ENCODE data around the gene CCL13.
"Not testable (repeated sequence)": the region's sequence is repeated elsewhere in the genome, so short reads cannot be mapped to it uniquely, and the experiment has no call there.

The CCL13 gene

GRCh38 chr17:34356194-34356593 is at the start of gene CCL13:
TSS of gene CCL13 (plus strand) at chr17:34356480. CDS start at chr17:34356527, 47 bp downstream.
- DNase-seq (ENCODE audit: extremely low read depth in 1 of 2, low read depth in 1 of 2): no peak

- DNase-seq (ENCODE audit: extremely low read depth in 1 of 2, low read depth in 1 of 2): no peak
Measured at GRCh38 chr17:34307110-34307509, 49.2 kb upstream of the CCL13 start.

GRCh38 chr17:34308371-34308770 is 47.9 kb upstream of the CCL13 start:
- no peak for DNase-seq (ENCODE audit: extremely low read depth in 1 of 2, low read depth in 1 of 2)

- DNase-seq (ENCODE audit: extremely low read depth in 1 of 2, low read depth in 1 of 2): no peak
Measured at GRCh38 chr17:34311291-34311690, 45.0 kb upstream of the CCL13 start.

GRCh38 chr17:34312080-34312479 is 44.2 kb upstream of the CCL13 start:
- no peak for DNase-seq (ENCODE audit: extremely low read depth in 1 of 2, low read depth in 1 of 2)

- DNase-seq (ENCODE audit: extremely low read depth in 1 of 2, low read depth in 1 of 2): no peak
Measured at GRCh38 chr17:34313164-34313563, 43.1 kb upstream of the CCL13 start.

GRCh38 chr17:34314279-34314678 is 42.0 kb upstream of the CCL13 start:
- no peak for DNase-seq (ENCODE audit: extremely low read depth in 1 of 2, low read depth in 1 of 2)

GRCh38 chr17:34318474-34318873 is 37.8 kb upstream of the CCL13 start:
- peak in 1 of 2 donors; percentile 2 for DNase-seq (ENCODE audit: extremely low read depth in 1 of 2, low read depth in 1 of 2)

GRCh38 chr17:34319039-34319483 is 37.2 kb upstream of the CCL13 start, which contains the start of gene CCL8:
TSS of gene CCL8 (plus strand) at chr17:34319435. CDS start at chr17:34319502, 67 bp downstream.
- no peak for DNase-seq (ENCODE audit: extremely low read depth in 1 of 2, low read depth in 1 of 2)

GRCh38 chr17:34321964-34322363 is 34.3 kb upstream of the CCL13 start:
- no peak for DNase-seq (ENCODE audit: extremely low read depth in 1 of 2, low read depth in 1 of 2)

GRCh38 chr17:34327580-34327979 is 28.7 kb upstream of the CCL13 start:
- not testable (repeated sequence) for DNase-seq (ENCODE audit: extremely low read depth in 1 of 2, low read depth in 1 of 2)

- no peak for DNase-seq (ENCODE audit: extremely low read depth in 1 of 2, low read depth in 1 of 2)
Measured at GRCh38 chr17:34337701-34338100, 18.6 kb upstream of the CCL13 start.

- DNase-seq (ENCODE audit: extremely low read depth in 1 of 2, low read depth in 1 of 2): no peak
Measured at GRCh38 chr17:34339138-34339770, 17.0 kb upstream of the CCL13 start.

- DNase-seq (ENCODE audit: extremely low read depth in 1 of 2, low read depth in 1 of 2): no peak
Measured at GRCh38 chr17:34341916-34342315, 14.4 kb upstream of the CCL13 start.

- DNase-seq (ENCODE audit: extremely low read depth in 1 of 2, low read depth in 1 of 2): no peak
Measured at GRCh38 chr17:34347063-34347462, 9.2 kb upstream of the CCL13 start.

- DNase-seq (ENCODE audit: extremely low read depth in 1 of 2, low read depth in 1 of 2): no peak
Measured at GRCh38 chr17:34349751-34350150, 6.5 kb upstream of the CCL13 start.

GRCh38 chr17:34351096-34351495 is 5.2 kb upstream of the CCL13 start:
- DNase-seq (ENCODE audit: extremely low read depth in 1 of 2, low read depth in 1 of 2): no peak

GRCh38 chr17:34352191-34352590 is 4.1 kb upstream of the CCL13 start:
- no peak for DNase-seq (ENCODE audit: extremely low read depth in 1 of 2, low read depth in 1 of 2)

GRCh38 chr17:34354637-34355036 is 1.6 kb upstream of the CCL13 start:
- no peak for DNase-seq (ENCODE audit: extremely low read depth in 1 of 2, low read depth in 1 of 2)

- no peak for DNase-seq (ENCODE audit: extremely low read depth in 1 of 2, low read depth in 1 of 2)
Measured at GRCh38 chr17:34357398-34357797, 1.1 kb downstream of the CCL13 start.

- no peak for DNase-seq (ENCODE audit: extremely low read depth in 1 of 2, low read depth in 1 of 2)
Measured at GRCh38 chr17:34358631-34359030, 2.4 kb downstream of the CCL13 start.

- DNase-seq (ENCODE audit: extremely low read depth in 1 of 2, low read depth in 1 of 2): no peak
Measured at GRCh38 chr17:34360601-34361270, 4.5 kb downstream of the CCL13 start.

All from stimulated activated CD8-positive, alpha-beta memory T cell treated with anti-CD3 and anti-CD28 coated beads, Interleukin-7, amount 100 ng/mL, for 48 hours (primary cell).